Caco-2 (cell line): Measurements from ENCODE around the gene OR10A5. TPM values are rescaled to one million over a fixed set of nuclear protein-coding genes. Genes with fewer than 3 reads are reported as not detected.

Experiments used
- BruUV-seq: library from RNA; stranded (reverse); fragments of 400-500 nt; replicated peaks from 2 replicates; lab custom pipeline; 2021; lab: Mats Ljungman, UMichigan
- CTCF ChIA-PET: fragments of 300-600 bp; sonication (Branson Sonifier 250); formaldehyde crosslinking; loops from one replicate; lab custom pipeline; 2022; ENCODE audit warnings: antibody characterized with exemption; lab: Charles Lee
- POLR2A ChIA-PET: fragments of 300-600 bp; sonication (Branson Sonifier 250); formaldehyde crosslinking; loops from one replicate; lab custom pipeline; 2022; ENCODE audit warnings: antibody characterized with exemption; lab: Charles Lee
- DNase-seq, 2 experiments: peaks; one replicate each; pipeline versions ENCODE4 v3.0.0 to v3.0.0-alpha.2; 2020 to 2022
- H3K27me3 ChIP-seq: replicated peaks from 2 replicates; pipeline ENCODE4 v1.6.0; 2011; ENCODE audit warnings: low read length; ENCODE audit not compliant: control insufficient read depth, insufficient read depth
- H3K36me3 ChIP-seq: 2 replicates; pipeline ENCODE4 v1.5.1; 2011; ENCODE audit warnings: low read length; ENCODE audit not compliant: control insufficient read depth, insufficient read depth
- H3K4me1 ChIP-seq: fragments of 250-450 bp; sonication (Bioruptor Pico); 2 replicates; pipeline ENCODE4 v1.5.1; 2020; ENCODE audit warnings: mild to moderate bottlenecking
- H3K4me3 ChIP-seq: 2 replicates; pipeline ENCODE4 v1.5.1; 2011; ENCODE audit warnings: low read depth, mild to moderate bottlenecking, control low read depth, low read length
- H3K9me3 ChIP-seq: fragments of 250-450 bp; sonication (Bioruptor Pico); 2 replicates; pipeline ENCODE4 v1.5.1; 2020; ENCODE audit warnings: mild to moderate bottlenecking, moderate library complexity
- H3K27ac Mint-ChIP-seq: one replicate; pipeline ENCODE4 v1.8.0; 2022; ENCODE audit warnings: mixed read lengths; ENCODE audit not compliant: unreplicated experiment
- H3K27me3 Mint-ChIP-seq: one replicate; pipeline ENCODE4 v1.8.0; 2022; ENCODE audit warnings: mixed read lengths; ENCODE audit not compliant: insufficient read depth, unreplicated experiment
- H3K36me3 Mint-ChIP-seq: one replicate; pipeline ENCODE4 v1.8.0; 2022; ENCODE audit warnings: mild to moderate bottlenecking, mixed read lengths; ENCODE audit not compliant: insufficient read depth, unreplicated experiment
- H3K4me1 Mint-ChIP-seq: one replicate; pipeline ENCODE4 v1.8.0; 2022; ENCODE audit warnings: low read depth, mixed read lengths; ENCODE audit not compliant: unreplicated experiment
- H3K4me3 Mint-ChIP-seq: one replicate; pipeline ENCODE4 v1.8.0; 2022; ENCODE audit warnings: mild to moderate bottlenecking, moderate library complexity, mixed read lengths; ENCODE audit not compliant: unreplicated experiment
- H3K9me3 Mint-ChIP-seq: one replicate; pipeline ENCODE4 v1.8.0; 2022; ENCODE audit warnings: mixed read lengths; ENCODE audit not compliant: unreplicated experiment
- CTCF ChIP-seq, 2 experiments: fragments of 200-600 bp in 1 of 2; IDR thresholded peaks; 1 replicate in 1 of 2; 2 replicates in 1 of 2; pipeline versions ENCODE4 v1.5.1 to v1.8.0; 2011 to 2022; ENCODE audit warnings: antibody characterized with exemption in 1 of 2, control low read depth in 1 of 2, inconsistent platforms in 1 of 2, low read depth in 1 of 2, low read length in 1 of 2, mild to moderate bottlenecking in 1 of 2, moderate library complexity in 1 of 2; ENCODE audit not compliant: insufficient read depth in 1 of 2, severe bottlenecking in 1 of 2, unreplicated experiment in 1 of 2
- intact Hi-C: fragments of 100-400 bp; cut with micrococcal nuclease; formaldehyde crosslinking; loops from one replicate; pipeline ENCODE4 v1.10.0; 2022; ENCODE audit not compliant: unreplicated experiment
- total RNA-seq: library from RNA; stranded (reverse); gene quantifications from 2 replicates; pipeline ENCODE4 v1.2.3, GENCODE V29; 2022

The OR10A5 gene
- total RNA-seq, 1 experiment from 2014 or later, result not detected

DNA sequence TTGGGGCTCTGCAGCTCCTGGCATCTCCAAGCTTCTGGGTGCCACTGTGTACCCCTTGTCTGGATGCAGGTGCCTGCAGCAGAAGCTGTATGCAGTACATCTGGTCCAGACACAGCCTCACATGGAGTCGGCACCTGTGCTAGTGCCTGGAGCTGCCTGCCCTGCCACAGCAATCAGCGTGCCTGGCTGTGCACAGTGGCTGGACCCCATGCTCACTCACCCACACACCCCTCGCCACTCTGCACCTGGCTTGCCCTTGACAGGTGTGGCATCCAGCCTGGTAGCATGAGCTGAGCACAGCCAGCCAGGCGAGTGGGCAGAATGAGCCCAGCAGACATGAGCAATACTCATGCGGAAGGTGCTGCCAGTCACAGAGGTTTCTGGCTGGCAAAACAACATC lies 26.5 kb upstream of the OR10A5 start:
- no peaks in the 10 kb centered on the region for H3K4me1 ChIP-seq
- Mint-ChIP-seq H3K27ac (no peak overlapping the region), H3K4me1 (no peaks in the 10 kb centered on the region), H3K27me3 (peaks cover 2% of the 10 kb centered on the region), H3K36me3 (no peaks in the 10 kb centered on the region), H3K9me3 (no peaks in the 10 kb centered on the region), H3K4me3 (no peak overlapping the region)
- no peaks in the 10 kb centered on the region for H3K36me3 ChIP-seq
- TF ChIP-seq CTCF (IDR thresholded peaks at IDR 0.05; ENCODE audit: insufficient read depth in 1 of 2, low read depth in 1 of 2, low read length in 1 of 2, severe bottlenecking in 1 of 2, unreplicated experiment in 1 of 2), result no peak
- intact Hi-C loops, result no loop called here
- ChIA-PET CTCF (no interaction called here), POLR2A (no interaction called here)
- no peak for DNase-seq
- BruUV-seq, result no TSS peak
- no peaks in the 10 kb centered on the region for H3K27me3 ChIP-seq
- no peak overlapping the region for H3K4me3 ChIP-seq
- H3K9me3 ChIP-seq, result no peaks in the 10 kb centered on the region

- intact Hi-C loops, result no loop called here
- CTCF ChIA-PET, result interaction anchor here (0.5 to 1.4 kb wide), 2 partner anchors 12 to 113 kb away, joined by 3 to 8 read pairs; no protein-coding TSS in a partner anchor
Measured at GRCh38 chr11:6824136-6824823, 21.2 kb upstream of the OR10A5 start.

DNA sequence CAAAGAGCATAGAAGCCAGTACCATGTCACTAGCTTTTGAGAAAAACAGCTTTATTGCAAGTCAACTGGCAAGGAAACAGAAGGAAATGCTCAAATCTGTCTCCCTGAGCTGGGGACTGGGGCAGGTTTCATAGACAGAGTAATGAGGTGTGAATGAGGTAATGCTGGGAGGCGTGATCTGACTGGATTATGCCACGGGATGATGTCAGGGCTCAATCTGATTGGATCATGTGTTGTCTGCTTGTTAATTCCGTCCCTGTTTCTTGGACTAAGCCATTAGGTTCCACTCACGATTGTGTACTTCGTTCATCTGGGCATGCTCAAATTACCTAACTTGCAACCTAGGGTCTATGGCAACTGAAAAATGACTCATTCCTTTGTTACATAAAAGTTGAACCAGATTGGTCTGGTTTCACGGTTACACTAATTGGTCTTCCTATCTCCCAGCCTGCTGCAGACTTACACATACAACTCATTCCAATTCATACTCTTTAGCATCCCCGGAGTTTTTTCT lies 20.2 kb upstream of the OR10A5 start:
- 0 out of 2 replicates have a peak, but pooled peaks cover 2% of the 10 kb centered on the region for H3K27me3 ChIP-seq
- ChIA-PET CTCF (no interaction called here), POLR2A (no interaction called here)
- no peak for TF ChIP-seq CTCF (IDR thresholded peaks at IDR 0.05; ENCODE audit: insufficient read depth in 1 of 2, low read depth in 1 of 2, low read length in 1 of 2, severe bottlenecking in 1 of 2, unreplicated experiment in 1 of 2)
- no TSS peak for BruUV-seq
- H3K9me3 Mint-ChIP-seq, result no peaks in the 10 kb centered on the region
- H3K9me3 ChIP-seq, result no peaks in the 10 kb centered on the region
- no peaks in the 10 kb centered on the region for H3K36me3 Mint-ChIP-seq
- H3K27me3 Mint-ChIP-seq, result peaks cover 2% of the 10 kb centered on the region
- intact Hi-C loops, result no loop called here
- H3K4me1 ChIP-seq, result no peaks in the 10 kb centered on the region
- H3K4me3 ChIP-seq, result no peak overlapping the region
- DNase-seq, result no peak
- H3K27ac Mint-ChIP-seq, result no peak overlapping the region
- H3K4me3 Mint-ChIP-seq, result no peak overlapping the region
- H3K36me3 ChIP-seq, result no peaks in the 10 kb centered on the region
- no peaks in the 10 kb centered on the region for H3K4me1 Mint-ChIP-seq

More at GRCh38 chr11:6824136-6824823, 21.2 kb upstream of the OR10A5 start:
- Histone ChIP-seq H3K9me3 (no peaks in the 10 kb centered on the region), H3K4me3 (no peak overlapping the region), H3K4me1 (no peaks in the 10 kb centered on the region), H3K27me3 (0 out of 2 replicates have a peak, but pooled peaks cover 2% of the 10 kb centered on the region), H3K36me3 (no peaks in the 10 kb centered on the region)
- Mint-ChIP-seq H3K27me3 (peaks cover 2% of the 10 kb centered on the region), H3K27ac (no peak overlapping the region), H3K4me3 (no peak overlapping the region), H3K4me1 (no peaks in the 10 kb centered on the region), H3K36me3 (no peaks in the 10 kb centered on the region), H3K9me3 (no peaks in the 10 kb centered on the region)
- DNase-seq, result no peak
- TF ChIP-seq CTCF (IDR thresholded peaks at IDR 0.05; ENCODE audit: insufficient read depth in 1 of 2, low read depth in 1 of 2, low read length in 1 of 2, severe bottlenecking in 1 of 2, unreplicated experiment in 1 of 2), result no peak
- POLR2A ChIA-PET, result no interaction called here
- BruUV-seq, result no TSS peak
